H9 (cell line): ENCODE results near the gene DAPK2. TPM values are rescaled to one million over a fixed set of nuclear protein-coding genes. Genes with fewer than 3 reads are reported as not detected.

Source experiments
- DNase-seq: peaks from one replicate; pipeline ENCODE4 v3.0.0-alpha.2; 2017
- H2AFZ ChIP-seq: one replicate; pipeline ENCODE4 v1.6.1; 2013; ENCODE audit warnings: mild to moderate bottlenecking, low read length, control low read depth, moderate library complexity
- H2AK5ac ChIP-seq: 2 replicates; pipeline ENCODE4 v1.6.1; 2013; ENCODE audit warnings: low read length, control low read depth, mixed read lengths; ENCODE audit not compliant: insufficient read length
- H2BK120ac ChIP-seq: one replicate; pipeline ENCODE4 v1.6.1; 2013; ENCODE audit warnings: low read depth, mild to moderate bottlenecking, low read length, control low read depth, inconsistent platforms; ENCODE audit not compliant: poor library complexity, severe bottlenecking
- H2BK12ac ChIP-seq: 2 replicates; pipeline ENCODE4 v1.6.1; 2013; ENCODE audit warnings: low read length, control low read depth, mixed read lengths, low read depth; ENCODE audit not compliant: insufficient read length
- H2BK15ac ChIP-seq: 2 replicates; pipeline ENCODE4 v1.6.1; 2013; ENCODE audit warnings: low read depth, low read length, control low read depth
- H2BK20ac ChIP-seq: one replicate; pipeline ENCODE4 v1.6.1; 2013; ENCODE audit warnings: low read depth, mild to moderate bottlenecking, low read length, control low read depth, inconsistent platforms; ENCODE audit not compliant: poor library complexity, severe bottlenecking
- H2BK5ac ChIP-seq: 2 replicates; pipeline ENCODE4 v1.6.1; 2013; ENCODE audit warnings: low read length, control low read depth, mixed read lengths; ENCODE audit not compliant: insufficient read length
- H3K14ac ChIP-seq: 2 replicates; pipeline ENCODE4 v1.6.1; 2013; ENCODE audit warnings: low read length, control low read depth; ENCODE audit not compliant: insufficient read depth
- H3K18ac ChIP-seq: 2 replicates; pipeline ENCODE4 v1.6.1; 2013; ENCODE audit warnings: low read depth, mild to moderate bottlenecking, mixed read lengths, low read length, control low read depth; ENCODE audit not compliant: insufficient read length
- H3K23ac ChIP-seq: 2 replicates; pipeline ENCODE4 v1.6.1; 2013; ENCODE audit warnings: low read length, control low read depth, mixed read lengths, low read depth; ENCODE audit not compliant: insufficient read length
- H3K23me2 ChIP-seq: 2 replicates; pipeline ENCODE4 v1.6.1; 2013; ENCODE audit warnings: low read depth, mild to moderate bottlenecking, mixed read lengths, low read length, control low read depth; ENCODE audit not compliant: insufficient read length, poor library complexity, severe bottlenecking
- H3K27ac ChIP-seq: 2 replicates; pipeline ENCODE4 v1.5.1; 2013; ENCODE audit warnings: low read length, control low read depth, mixed read lengths, low read depth; ENCODE audit not compliant: insufficient read length
- H3K27me3 ChIP-seq: 2 replicates; pipeline ENCODE4 v1.6.1; 2013; ENCODE audit warnings: low read length, control low read depth, inconsistent platforms; ENCODE audit not compliant: insufficient read depth
- H3K4ac ChIP-seq: 2 replicates; pipeline ENCODE4 v1.6.1; 2013; ENCODE audit warnings: low read depth, mild to moderate bottlenecking, control low read depth, inconsistent platforms, low read length, moderate library complexity
- H3K4me1 ChIP-seq: 2 replicates; pipeline ENCODE4 v1.6.1; 2013; ENCODE audit warnings: low read length, control low read depth, inconsistent platforms; ENCODE audit not compliant: insufficient read depth
- H3K4me2 ChIP-seq: 2 replicates; pipeline ENCODE4 v1.6.1; 2013; ENCODE audit warnings: low read length, control low read depth, mixed read lengths; ENCODE audit not compliant: insufficient read length, insufficient read depth
- H3K56ac ChIP-seq: 2 replicates; pipeline ENCODE4 v1.6.1; 2013; ENCODE audit warnings: low read depth, mild to moderate bottlenecking, mixed read lengths, low read length, control low read depth; ENCODE audit not compliant: insufficient read length
- H3K79me1 ChIP-seq: 2 replicates; pipeline ENCODE4 v1.6.1; 2013; ENCODE audit warnings: low read depth, mild to moderate bottlenecking, moderate library complexity, low read length, control low read depth, inconsistent platforms; ENCODE audit not compliant: insufficient read depth, poor library complexity, severe bottlenecking
- H3K79me2 ChIP-seq: 2 replicates; pipeline ENCODE4 v1.6.1; 2013; ENCODE audit warnings: low read length, control low read depth, inconsistent platforms; ENCODE audit not compliant: insufficient read depth
- H3K9ac ChIP-seq: 2 replicates; pipeline ENCODE4 v1.6.1; 2013; ENCODE audit warnings: low read length, control low read depth, mixed read lengths; ENCODE audit not compliant: insufficient read length; ENCODE audit errors: extremely low read depth
- H3K9me3 ChIP-seq: one replicate; pipeline ENCODE4 v1.6.1; 2013; ENCODE audit warnings: low read depth, low read length, inconsistent platforms; ENCODE audit not compliant: control insufficient read depth
- H3T11ph ChIP-seq: one replicate; pipeline ENCODE4 v1.6.1; 2013; ENCODE audit warnings: mild to moderate bottlenecking, low read length, control low read depth, inconsistent platforms
- H4K20me1 ChIP-seq: one replicate; pipeline ENCODE4 v1.6.1; 2013; ENCODE audit not compliant: control insufficient read depth, insufficient read length, insufficient read depth
- H4K5ac ChIP-seq: 2 replicates; pipeline ENCODE4 v1.6.1; 2013; ENCODE audit warnings: low read depth, mild to moderate bottlenecking, mixed read lengths, low read length, control low read depth; ENCODE audit not compliant: insufficient read length
- H4K8ac ChIP-seq: replicated peaks from 2 replicates; pipeline ENCODE4 v1.6.1; 2013; ENCODE audit warnings: low read length, control low read depth, mixed read lengths, low read depth; ENCODE audit not compliant: insufficient read length
- H4K91ac ChIP-seq: 2 replicates; pipeline ENCODE4 v1.6.1; 2013; ENCODE audit warnings: low read depth, mild to moderate bottlenecking, moderate library complexity, mixed read lengths, low read length, control low read depth; ENCODE audit not compliant: insufficient read length
- H3K27ac Mint-ChIP-seq, 3 experiments: 2 replicates in 2 of 3; 3 replicates in 1 of 3; pipeline ENCODE4 v1.8.0; 2020 to 2021; ENCODE audit warnings: mixed read lengths in 3 of 3, mild to moderate bottlenecking in 1 of 3, moderate library complexity in 1 of 3
- H3K27me3 Mint-ChIP-seq: 2 replicates; pipeline ENCODE4 v1.8.0; 2021; ENCODE audit warnings: low read depth, mild to moderate bottlenecking, moderate library complexity, mixed read lengths
- H3K36me3 Mint-ChIP-seq, 3 experiments: 2 replicates in 2 of 3; 3 replicates in 1 of 3; pipeline ENCODE4 v1.8.0; 2020 to 2021; ENCODE audit warnings: low read depth in 3 of 3, mixed read lengths in 3 of 3; ENCODE audit not compliant: insufficient read depth in 1 of 3
- H3K4me1 Mint-ChIP-seq, 2 experiments: 2 replicates each; pipeline ENCODE4 v1.8.0; 2020; ENCODE audit warnings: mixed read lengths in 2 of 2
- H3K4me3 Mint-ChIP-seq, 2 experiments: 2 replicates in 1 of 2; 3 replicates in 1 of 2; pipeline ENCODE4 v1.8.0; 2020 to 2021; ENCODE audit warnings: mild to moderate bottlenecking in 2 of 2, mixed read lengths in 2 of 2, moderate library complexity in 1 of 2
- H3K9me3 Mint-ChIP-seq, 2 experiments: 2 replicates in 1 of 2; 3 replicates in 1 of 2; pipeline ENCODE4 v1.8.0; 2020; ENCODE audit warnings: mild to moderate bottlenecking in 2 of 2, mixed read lengths in 2 of 2, moderate library complexity in 1 of 2
- CTCF ChIP-seq: fragments of 200-600 bp; sonication (generic); conservative IDR thresholded peaks from 3 replicates; pipeline ENCODE4 v1.8.0; 2021; ENCODE audit warnings: antibody characterized with exemption, mild to moderate bottlenecking
- WGBS: extraction: QIAGEN DNeasy Blood & Tissue Kit; methylation state at CpG from one replicate; pipeline ENCODE4 v1.1.7; 2013; ENCODE audit warnings: missing lambda C conversion rate, low lambda C conversion rate, mixed read lengths; ENCODE audit not compliant: insufficient read length; ENCODE audit errors: extremely low coverage; 5-methylcytosine and 5-hydroxymethylcytosine counted together
- total RNA-seq: library from RNA; stranded (reverse); gene quantifications from 2 replicates; pipeline ENCODE4 v1.2.1, GENCODE V29; 2021

The DAPK2 gene
- total RNA-seq, 1 experiment from 2014 or later, result 3.5 TPM

- Histone ChIP-seq H3K9ac (no peak overlapping the region), H3K4me1 (no peaks in the 10 kb centered on the region), H4K20me1 (no peaks in the 10 kb centered on the region), H2AFZ (no peak overlapping the region), H2AK5ac (no peak overlapping the region), H3K4ac (no peak overlapping the region), H3K9me3 (no peaks in the 10 kb centered on the region), H3K4me2 (no peak overlapping the region), H3K79me1 (no peaks in the 10 kb centered on the region), H3K14ac (no peak overlapping the region), H3K23me2 (no peaks in the 10 kb centered on the region), H4K8ac (no peak overlapping the region), H2BK12ac (no peak overlapping the region), H4K5ac (no peak overlapping the region), H3T11ph (no peak overlapping the region), H3K79me2 (no peaks in the 10 kb centered on the region), H2BK15ac (no peak overlapping the region), H2BK5ac (no peak overlapping the region), H3K23ac (no peak overlapping the region), H4K91ac (no peak overlapping the region), H3K27me3 (no peaks in the 10 kb centered on the region; the same call in 1 of the 2 replicates), H3K18ac (no peak overlapping the region), H2BK120ac (no peak overlapping the region), H3K27ac (no peak overlapping the region), H2BK20ac (no peak overlapping the region), H3K56ac (no peak overlapping the region)
- DNase-seq, result no peak
- Mint-ChIP-seq H3K27ac (no peak overlapping the region), H3K36me3 (no peaks in the 10 kb centered on the region), H3K9me3 (no peaks in the 10 kb centered on the region), H3K4me1 (peaks cover 2 to 9% of the 10 kb centered on the region in 2 experiments; a peak in 2 of 4 replicates), H3K4me3 (no peak overlapping the region), H3K27me3 (peaks cover 2% of the 10 kb centered on the region)
- no peak for TF ChIP-seq CTCF
- no CpG with 5 or more reads among the region's 1 CpG for WGBS
These were observed 54.0 kb downstream of the DAPK2 start for GRCh38 chr15:63992300-63992699.
